Measurements from ENCODE around the gene HERC6.

DNA sequence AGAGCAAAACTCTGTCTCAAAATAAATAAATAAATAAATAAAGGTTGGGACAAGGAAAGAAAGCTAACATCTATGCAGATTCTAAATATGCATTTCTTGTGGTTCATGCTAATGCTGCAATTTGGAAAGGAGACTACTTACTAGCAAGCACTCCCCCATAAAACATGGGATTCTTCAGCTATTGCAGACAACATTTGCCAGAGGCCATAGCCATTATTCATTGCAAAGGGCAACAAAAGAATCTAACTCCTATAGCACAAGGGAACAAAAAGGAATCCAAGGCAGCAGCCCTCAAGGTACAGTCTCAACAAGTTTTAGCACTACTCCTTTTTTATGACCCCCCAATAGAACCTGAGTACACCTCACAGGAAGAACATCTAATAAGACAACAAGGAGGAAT lies 70.2 kb downstream of the HERC6 start:
- no peak for TF ChIP-seq EZH2 (IDR thresholded peaks at IDR 0.05; ENCODE audit: borderline replicate concordance, insufficient read depth, low read length, poor library complexity, severe bottlenecking)
- TF ChIP-seq, protein P1, sequence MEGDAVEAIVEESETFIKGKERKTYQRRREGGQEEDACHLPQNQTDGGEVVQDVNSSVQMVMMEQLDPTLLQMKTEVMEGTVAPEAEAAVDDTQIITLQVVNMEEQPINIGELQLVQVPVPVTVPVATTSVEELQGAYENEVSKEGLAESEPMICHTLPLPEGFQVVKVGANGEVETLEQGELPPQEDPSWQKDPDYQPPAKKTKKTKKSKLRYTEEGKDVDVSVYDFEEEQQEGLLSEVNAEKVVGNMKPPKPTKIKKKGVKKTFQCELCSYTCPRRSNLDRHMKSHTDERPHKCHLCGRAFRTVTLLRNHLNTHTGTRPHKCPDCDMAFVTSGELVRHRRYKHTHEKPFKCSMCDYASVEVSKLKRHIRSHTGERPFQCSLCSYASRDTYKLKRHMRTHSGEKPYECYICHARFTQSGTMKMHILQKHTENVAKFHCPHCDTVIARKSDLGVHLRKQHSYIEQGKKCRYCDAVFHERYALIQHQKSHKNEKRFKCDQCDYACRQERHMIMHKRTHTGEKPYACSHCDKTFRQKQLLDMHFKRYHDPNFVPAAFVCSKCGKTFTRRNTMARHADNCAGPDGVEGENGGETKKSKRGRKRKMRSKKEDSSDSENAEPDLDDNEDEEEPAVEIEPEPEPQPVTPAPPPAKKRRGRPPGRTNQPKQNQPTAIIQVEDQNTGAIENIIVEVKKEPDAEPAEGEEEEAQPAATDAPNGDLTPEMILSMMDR (IDR thresholded peaks at IDR 0.05; ENCODE audit: poor library complexity, severe bottlenecking), result no peak

All from neural cell (in vitro differentiated cells).